ENCODE measurements around the gene MALL.
A peak's percentile ranks its signal among the peaks of the same experiment; 100 is the strongest.
"Not testable (repeated sequence)": the region's sequence is repeated elsewhere in the genome, so short reads cannot be mapped to it uniquely, and the experiment has no call there.

Gene MALL

GRCh38 chr2:110059694-110060358 lies 55.8 kb downstream of the MALL start:
- POLR2A ChIA-PET; CTCF ChIA-PET; DNase-seq (ENCODE audit: extremely low spot score): not testable (repeated sequence)

- DNase-seq (ENCODE audit: extremely low spot score); CTCF ChIA-PET; POLR2A ChIA-PET: not testable (repeated sequence)
Observed at GRCh38 chr2:110059009-110059693, 56.5 kb downstream of the MALL start.

GRCh38 chr2:110058034-110058433 lies 57.6 kb downstream of the MALL start:
- POLR2A ChIA-PET; DNase-seq (ENCODE audit: extremely low spot score); CTCF ChIA-PET: not testable (repeated sequence)

GRCh38 chr2:110055819-110056408 lies 59.7 kb downstream of the MALL start:
- DNase-seq (ENCODE audit: extremely low spot score); POLR2A ChIA-PET; CTCF ChIA-PET: not testable (repeated sequence)

GRCh38 chr2:110054521-110055407 lies 60.9 kb downstream of the MALL start:
- DNase-seq (ENCODE audit: extremely low spot score); POLR2A ChIA-PET; CTCF ChIA-PET: not testable (repeated sequence)

- DNase-seq (ENCODE audit: extremely low spot score); CTCF ChIA-PET; POLR2A ChIA-PET: not testable (repeated sequence)
Observed at GRCh38 chr2:110053688-110054087, 61.9 kb downstream of the MALL start.

- CTCF ChIA-PET: not testable (repeated sequence)
Observed at GRCh38 chr2:110052166-110052565, 63.5 kb downstream of the MALL start.

GRCh38 chr2:110050222-110050621 lies 65.4 kb downstream of the MALL start:
- CTCF ChIA-PET; POLR2A ChIA-PET; DNase-seq (ENCODE audit: extremely low spot score): not testable (repeated sequence)

More at GRCh38 chr2:110052166-110052565, 63.5 kb downstream of the MALL start:
- DNase-seq (ENCODE audit: extremely low spot score); POLR2A ChIA-PET: not testable (repeated sequence)

GRCh38 chr2:110049769-110050168 lies 65.9 kb downstream of the MALL start:
- DNase-seq (ENCODE audit: extremely low spot score); POLR2A ChIA-PET; CTCF ChIA-PET: not testable (repeated sequence)

- CTCF ChIA-PET; POLR2A ChIA-PET; DNase-seq (ENCODE audit: extremely low spot score): not testable (repeated sequence)
Observed at GRCh38 chr2:110048255-110049197, 67.1 kb downstream of the MALL start.

GRCh38 chr2:110047225-110047624 lies 68.4 kb downstream of the MALL start:
- POLR2A ChIA-PET; CTCF ChIA-PET; DNase-seq (ENCODE audit: extremely low spot score): not testable (repeated sequence)

- CTCF ChIA-PET; DNase-seq (ENCODE audit: extremely low spot score); POLR2A ChIA-PET: not testable (repeated sequence)
Observed at GRCh38 chr2:110041941-110042660, 73.5 kb downstream of the MALL start.

GRCh38 chr2:110037336-110037735 lies 78.3 kb downstream of the MALL start:
- POLR2A ChIA-PET; DNase-seq (ENCODE audit: extremely low spot score); CTCF ChIA-PET: not testable (repeated sequence)

GRCh38 chr2:110035384-110035783 lies 80.2 kb downstream of the MALL start:
- DNase-seq (ENCODE audit: extremely low spot score); POLR2A ChIA-PET; CTCF ChIA-PET: not testable (repeated sequence)

GRCh38 chr2:110034935-110035334 lies 80.7 kb downstream of the MALL start:
- CTCF ChIA-PET, POLR2A ChIA-PET: not testable (repeated sequence)
- peak; percentile 0 for DNase-seq (ENCODE audit: extremely low spot score)

Data from GM10248 (cell line).